ENCODE measurements around the gene NRXN3.
A peak's percentile ranks its signal among the peaks of the same experiment; 100 is the strongest.

Gene NRXN3

DNA sequence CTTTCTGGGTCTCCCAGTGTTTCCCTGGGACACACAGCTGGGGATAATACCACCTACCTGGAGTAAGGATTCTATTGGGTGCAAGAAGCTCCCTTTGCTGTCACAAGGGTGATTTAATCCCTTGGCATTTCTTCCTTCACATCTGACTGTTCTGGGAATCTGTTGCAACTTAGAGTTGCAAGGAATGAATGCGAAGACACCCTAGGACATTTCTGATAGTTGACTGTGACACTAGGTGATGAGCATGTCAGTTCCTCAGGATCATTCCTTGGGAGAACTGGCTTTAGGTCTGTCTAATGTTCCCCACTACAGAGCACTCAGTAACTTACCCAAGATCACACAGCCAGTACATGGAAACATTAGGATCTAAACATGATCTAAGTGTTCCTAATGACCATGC, 593.6 kb downstream of the NRXN3 start:
- TF ChIP-seq, protein P1, sequence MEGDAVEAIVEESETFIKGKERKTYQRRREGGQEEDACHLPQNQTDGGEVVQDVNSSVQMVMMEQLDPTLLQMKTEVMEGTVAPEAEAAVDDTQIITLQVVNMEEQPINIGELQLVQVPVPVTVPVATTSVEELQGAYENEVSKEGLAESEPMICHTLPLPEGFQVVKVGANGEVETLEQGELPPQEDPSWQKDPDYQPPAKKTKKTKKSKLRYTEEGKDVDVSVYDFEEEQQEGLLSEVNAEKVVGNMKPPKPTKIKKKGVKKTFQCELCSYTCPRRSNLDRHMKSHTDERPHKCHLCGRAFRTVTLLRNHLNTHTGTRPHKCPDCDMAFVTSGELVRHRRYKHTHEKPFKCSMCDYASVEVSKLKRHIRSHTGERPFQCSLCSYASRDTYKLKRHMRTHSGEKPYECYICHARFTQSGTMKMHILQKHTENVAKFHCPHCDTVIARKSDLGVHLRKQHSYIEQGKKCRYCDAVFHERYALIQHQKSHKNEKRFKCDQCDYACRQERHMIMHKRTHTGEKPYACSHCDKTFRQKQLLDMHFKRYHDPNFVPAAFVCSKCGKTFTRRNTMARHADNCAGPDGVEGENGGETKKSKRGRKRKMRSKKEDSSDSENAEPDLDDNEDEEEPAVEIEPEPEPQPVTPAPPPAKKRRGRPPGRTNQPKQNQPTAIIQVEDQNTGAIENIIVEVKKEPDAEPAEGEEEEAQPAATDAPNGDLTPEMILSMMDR (conservative IDR thresholded peaks at IDR 0.05; ENCODE audit: low read length) = no peak
- no peak overlapping the region for H3K4me3 ChIP-seq (ENCODE audit: low read length)
- no peak for DNase-seq (ENCODE audit: low read depth)

DNA sequence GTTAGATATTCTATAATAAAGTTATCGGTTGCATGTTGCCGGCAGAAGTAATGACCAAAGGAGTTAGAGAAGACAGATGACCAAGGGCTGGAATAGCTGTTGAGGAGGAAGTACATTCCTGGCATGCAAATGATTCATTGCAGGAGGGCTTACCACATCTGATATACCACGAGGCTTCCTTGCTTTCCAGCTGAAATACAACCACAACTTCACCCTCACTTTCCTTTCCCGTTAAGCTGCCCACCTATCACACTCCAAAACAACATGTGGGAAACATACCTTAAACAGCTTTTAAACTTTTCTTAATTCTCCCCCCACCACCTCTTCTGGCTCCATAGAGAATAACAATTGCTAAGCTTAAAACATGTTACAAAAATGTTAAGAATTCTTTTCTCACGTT, 594.1 kb downstream of the NRXN3 start:
- TF ChIP-seq, protein P1 (conservative IDR thresholded peaks at IDR 0.05; ENCODE audit: low read length) = no peak
- peak; percentile 35 for DNase-seq (ENCODE audit: low read depth)

DNA sequence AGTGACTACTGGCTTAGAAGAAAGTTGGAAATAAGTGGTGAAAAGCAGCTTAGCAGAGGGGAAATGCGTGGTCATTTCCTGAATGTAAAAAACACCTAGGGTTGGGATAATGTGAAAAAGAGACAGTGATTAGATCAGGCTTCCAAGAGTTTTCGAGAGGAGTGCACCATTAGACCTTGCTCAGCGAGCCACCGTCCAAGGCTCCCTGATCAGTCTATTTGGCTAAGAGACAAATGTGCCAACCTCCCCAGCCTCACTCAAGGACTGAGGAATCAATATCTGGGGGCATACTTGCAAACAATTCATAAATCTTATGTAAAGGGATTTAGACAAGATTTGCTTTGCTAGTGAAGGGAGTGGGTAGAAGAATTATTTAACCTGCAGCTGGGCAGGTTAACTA, 594.5 kb downstream of the NRXN3 start:
- H3K4me3 ChIP-seq (ENCODE audit: low read length) = no peak overlapping the region
- TF ChIP-seq, protein P1 (conservative IDR thresholded peaks at IDR 0.05; ENCODE audit: low read length) = no peak
- DNase-seq (ENCODE audit: low read depth) = no peak

More for the DNA sequence above, 594.1 kb downstream of the NRXN3 start:
- no peak overlapping the region for H3K4me3 ChIP-seq (ENCODE audit: low read length)

DNA sequence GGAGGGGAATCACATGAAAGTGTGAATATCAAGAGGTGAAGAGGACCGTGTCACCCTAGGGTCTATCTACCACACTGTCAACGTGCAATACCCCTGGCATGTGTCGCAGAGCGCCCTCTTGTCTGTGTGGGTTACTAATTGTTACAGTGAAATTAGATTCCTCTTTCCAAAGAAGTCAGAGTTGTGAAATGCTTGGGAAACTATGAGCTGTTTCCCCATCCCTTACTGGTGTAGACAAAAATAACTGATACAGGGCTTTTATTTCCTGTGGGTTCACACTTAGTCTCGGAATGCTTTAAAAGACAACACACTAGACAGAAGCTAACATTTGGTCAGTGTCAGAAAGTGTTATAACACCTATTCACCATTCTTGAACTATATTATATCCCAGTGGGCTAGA, 597.3 kb downstream of the NRXN3 start:
- no peak overlapping the region for H3K4me3 ChIP-seq (ENCODE audit: low read length)
- TF ChIP-seq, protein P1 (conservative IDR thresholded peaks at IDR 0.05; ENCODE audit: low read length) = no peak
- DNase-seq (ENCODE audit: low read depth) = no peak

DNA sequence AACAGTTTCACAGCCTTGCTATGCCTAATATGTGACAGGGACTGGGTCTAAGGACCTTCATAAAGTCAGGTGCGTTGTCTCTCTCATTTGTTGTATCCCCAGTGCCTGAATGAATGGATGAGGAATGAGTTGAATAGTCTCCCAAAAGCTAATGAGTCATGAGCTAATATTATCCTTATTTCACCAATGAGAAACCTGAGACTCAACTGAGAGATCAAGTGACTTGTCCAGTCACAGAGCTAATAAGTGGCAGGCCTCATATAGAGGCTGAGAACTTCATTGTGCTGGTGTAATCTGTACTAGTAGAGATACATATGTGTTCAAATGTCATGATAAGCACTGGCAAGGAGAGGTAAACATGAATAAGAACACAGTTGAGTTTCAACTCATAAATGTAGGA, 612.4 kb downstream of the NRXN3 start:
- no peak overlapping the region for H3K4me3 ChIP-seq (ENCODE audit: low read length)
- DNase-seq (ENCODE audit: low read depth) = no peak
- TF ChIP-seq, protein P1 (conservative IDR thresholded peaks at IDR 0.05; ENCODE audit: low read length) = no peak

DNA sequence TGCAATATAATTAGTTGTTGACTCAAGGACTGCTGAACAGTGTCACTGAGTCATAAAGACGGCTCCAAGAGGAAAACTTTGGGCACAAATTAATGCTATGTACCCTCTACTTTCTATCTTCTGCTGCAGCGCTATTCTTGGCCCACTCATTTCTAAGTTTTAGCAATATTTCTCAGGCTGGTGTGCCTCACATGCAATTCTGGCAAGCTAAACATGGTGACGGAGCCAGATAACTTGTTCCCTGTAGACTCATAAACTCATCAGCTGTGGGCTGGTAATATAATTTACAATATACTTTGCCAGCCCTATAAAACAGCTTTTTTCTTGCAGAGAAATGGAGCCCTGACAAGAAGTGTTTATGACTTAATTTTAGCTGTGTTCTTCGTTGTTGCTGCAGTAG, 615.1 kb downstream of the NRXN3 start:
- H3K4me3 ChIP-seq (ENCODE audit: low read length) = no peak overlapping the region
- DNase-seq (ENCODE audit: low read depth) = no peak
- TF ChIP-seq, protein P1 (conservative IDR thresholded peaks at IDR 0.05; ENCODE audit: low read length) = no peak

DNA sequence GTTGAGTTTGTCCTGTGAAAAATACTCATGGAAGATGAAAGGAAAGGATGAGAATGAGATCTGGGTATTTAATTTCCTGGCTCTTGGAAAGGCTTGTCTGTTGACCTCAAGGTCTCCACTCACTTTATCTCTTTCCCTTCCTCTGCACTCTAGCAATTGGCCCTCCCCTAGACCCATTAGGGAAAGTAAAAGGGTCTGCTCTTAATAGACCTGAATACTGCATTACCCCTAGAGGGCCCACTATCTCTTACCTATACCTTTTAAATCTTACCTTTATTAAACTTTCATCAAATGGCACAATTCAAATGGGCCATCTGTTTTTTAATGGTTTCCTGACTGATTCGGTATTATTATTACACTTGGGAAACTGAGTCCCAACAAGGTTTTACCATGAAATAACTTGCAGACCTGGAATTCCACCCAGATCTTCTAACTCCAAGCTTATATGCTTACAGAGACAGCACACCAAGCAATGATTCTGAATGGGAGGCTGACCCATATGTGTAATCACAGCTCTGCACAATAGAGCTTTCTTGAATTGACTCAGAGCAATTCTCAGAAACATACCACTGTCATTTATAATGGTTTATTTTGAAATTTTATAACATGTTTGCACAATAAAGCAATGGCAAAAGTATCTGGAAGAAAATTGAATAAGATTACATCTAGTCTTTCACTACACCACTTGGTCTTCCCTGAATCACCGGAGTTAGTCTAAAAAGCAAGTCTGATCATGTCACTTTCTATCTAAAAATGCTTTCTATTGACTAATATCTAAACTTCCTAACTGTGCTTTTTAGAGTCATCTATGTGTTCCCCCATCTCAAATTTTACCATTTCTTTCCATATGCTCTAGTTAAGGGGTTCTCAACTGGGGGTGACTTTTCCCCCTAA, 618.5 kb downstream of the NRXN3 start:
- H3K4me3 ChIP-seq (ENCODE audit: low read length) = no peak overlapping the region
- TF ChIP-seq, protein P1 (conservative IDR thresholded peaks at IDR 0.05; ENCODE audit: low read length) = no peak
- DNase-seq (ENCODE audit: low read depth) = no peak
